GM21381 (cell line): ENCODE results near the gene SCYL1.
"Not testable (repeated sequence)": the region's sequence is repeated elsewhere in the genome, so short reads cannot be mapped to it uniquely, and the experiment has no call there.

Experiments
- ATAC-seq: cut with Tn5 transposase; IDR thresholded peaks from one replicate; pipeline ENCODE4 v1.9.1; 2021; ENCODE audit warnings: mild to moderate bottlenecking, moderate library complexity; ENCODE audit not compliant: unreplicated experiment

Gene SCYL1

GRCh38 chr11:65504674-65505465 is 20.0 kb upstream of the SCYL1 start:
- ATAC-seq = no peak

- ATAC-seq = no peak
Measured at GRCh38 chr11:65505466-65506289, 19.2 kb upstream of the SCYL1 start.

- ATAC-seq = peak; percentile 9
Measured at GRCh38 chr11:65506290-65506771, 18.6 kb upstream of the SCYL1 start.

DNA sequence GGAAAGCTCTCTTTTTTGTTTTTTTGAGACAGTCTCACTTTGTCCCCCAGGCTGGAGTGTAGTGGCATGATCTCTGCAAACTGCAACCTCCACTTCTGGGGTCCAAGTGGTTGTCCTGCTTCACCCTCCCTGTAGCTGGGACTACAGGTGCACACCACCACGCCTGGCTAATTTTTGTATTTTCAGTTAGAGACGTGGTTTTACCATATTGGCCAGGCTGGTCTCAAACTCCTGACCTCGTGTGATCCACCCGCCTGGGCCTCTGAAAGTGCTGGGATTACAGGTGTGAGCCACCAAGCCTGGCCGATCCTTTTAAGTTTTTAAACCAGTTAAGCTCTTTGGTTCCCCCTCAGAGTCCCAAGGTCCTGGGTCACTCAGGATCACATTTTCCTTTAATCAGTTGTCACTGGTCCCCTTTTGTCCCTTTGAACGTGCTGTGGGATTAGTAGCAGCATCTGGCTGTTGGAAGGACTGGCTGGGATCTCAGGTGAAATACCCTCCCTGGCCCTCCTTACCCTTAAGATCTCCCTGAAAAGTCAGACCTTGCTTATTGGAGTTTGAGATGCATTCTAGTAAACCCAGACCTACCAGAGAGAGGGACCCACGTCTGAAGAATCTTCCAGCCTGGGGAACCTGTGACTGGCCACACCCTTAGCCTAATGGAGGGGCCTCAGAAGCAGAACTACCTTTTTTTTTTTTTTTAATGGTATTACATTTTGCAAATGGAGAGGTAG is 17.9 kb upstream of the SCYL1 start:
- ATAC-seq = peak; percentile 32

DNA sequence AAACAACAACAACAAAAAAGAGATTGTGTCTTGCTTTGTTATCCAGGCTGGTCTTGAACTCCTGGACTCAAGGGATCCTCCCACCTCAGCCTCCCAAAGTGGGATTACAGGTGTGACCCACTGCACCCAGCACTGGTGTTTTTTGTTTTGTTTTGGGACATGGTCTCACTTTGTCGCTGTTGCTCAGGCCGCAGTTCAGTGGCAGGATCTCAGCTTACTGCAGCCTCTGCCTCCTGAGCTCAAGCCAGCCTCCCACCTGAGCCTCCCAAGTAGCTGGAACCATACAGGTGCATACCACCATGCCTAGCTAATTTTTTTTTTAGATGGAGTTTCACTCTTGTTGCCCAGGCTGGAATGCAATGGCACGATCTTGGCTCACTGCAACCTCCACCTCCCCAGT is 12.6 kb upstream of the SCYL1 start:
- ATAC-seq = not testable (repeated sequence)

GRCh38 chr11:65516135-65516968 is 8.5 kb upstream of the SCYL1 start:
- ATAC-seq = no peak

DNA sequence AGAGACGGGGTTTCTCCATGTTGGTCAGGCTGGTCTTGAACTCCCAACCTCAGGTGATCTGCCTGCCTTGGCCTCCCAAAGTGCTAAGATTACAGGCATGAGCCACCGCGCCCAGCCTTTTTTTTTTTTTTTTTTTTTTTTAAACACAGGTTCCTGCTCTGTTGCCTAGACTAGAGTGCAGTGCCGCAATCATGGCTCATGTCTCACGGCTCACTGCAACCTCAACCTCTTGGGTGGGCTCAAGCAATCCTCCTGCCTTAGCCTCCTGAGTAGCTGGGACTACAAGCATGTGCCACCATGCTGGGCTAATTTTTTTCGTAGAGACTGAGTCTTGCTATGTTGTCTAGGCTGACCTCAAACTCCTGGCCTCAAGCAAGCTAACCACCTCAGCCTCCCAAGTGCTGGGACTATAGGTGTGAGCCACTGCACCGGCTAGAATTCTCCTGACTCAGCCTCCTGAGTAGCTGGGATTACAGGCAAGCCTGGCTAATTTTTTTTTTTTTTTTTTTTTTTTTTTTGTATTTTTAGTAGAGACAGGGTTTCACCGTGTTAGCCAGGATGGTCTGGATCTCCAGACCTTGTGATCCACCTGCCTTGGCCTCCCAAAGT is 5.8 kb upstream of the SCYL1 start:
- not testable (repeated sequence) for ATAC-seq

DNA sequence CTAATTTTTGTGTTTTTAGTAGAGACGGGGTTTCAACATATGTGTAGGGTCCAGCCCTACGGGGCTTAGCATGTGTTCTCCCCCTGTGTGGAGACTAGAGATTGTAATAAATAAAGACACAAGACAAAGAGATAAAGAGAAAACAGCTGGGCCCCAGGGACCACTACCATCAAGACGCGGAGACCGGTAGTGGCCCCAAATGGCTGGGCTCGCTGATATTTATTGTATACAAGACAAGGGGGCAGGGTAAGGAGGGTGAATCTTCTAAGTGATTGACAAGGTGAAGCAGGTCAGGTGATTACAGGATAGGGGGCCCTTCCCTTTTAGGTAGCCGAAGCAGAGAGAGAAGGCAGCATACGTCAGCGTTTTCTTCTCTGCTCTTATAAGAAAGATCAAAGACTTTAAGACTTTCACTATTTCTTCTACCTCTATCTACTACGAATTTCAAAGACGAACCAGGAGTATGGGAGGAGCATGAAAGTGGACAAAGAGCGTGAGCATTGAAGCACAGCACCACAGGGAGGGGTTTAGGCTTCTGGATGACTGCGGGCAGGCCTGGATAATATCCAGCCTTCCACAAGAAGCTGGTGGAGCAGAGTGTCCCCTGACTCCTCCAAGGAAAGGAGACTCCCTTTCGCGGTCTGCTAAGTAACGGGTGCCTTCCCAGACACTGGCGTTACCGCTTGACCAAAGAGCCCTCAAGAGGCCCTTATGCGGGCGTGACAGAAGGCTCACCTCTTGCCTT is 2.9 kb upstream of the SCYL1 start:
- ATAC-seq = not testable (repeated sequence)

GRCh38 chr11:65522718-65523630 is 1.9 kb upstream of the SCYL1 start:
- ATAC-seq = not testable (repeated sequence)

GRCh38 chr11:65523631-65523968 is 1.3 kb upstream of the SCYL1 start:
- not testable (repeated sequence) for ATAC-seq

- ATAC-seq = no peak
Measured at GRCh38 chr11:65524014-65524740, 706 bp upstream of the SCYL1 start.

DNA sequence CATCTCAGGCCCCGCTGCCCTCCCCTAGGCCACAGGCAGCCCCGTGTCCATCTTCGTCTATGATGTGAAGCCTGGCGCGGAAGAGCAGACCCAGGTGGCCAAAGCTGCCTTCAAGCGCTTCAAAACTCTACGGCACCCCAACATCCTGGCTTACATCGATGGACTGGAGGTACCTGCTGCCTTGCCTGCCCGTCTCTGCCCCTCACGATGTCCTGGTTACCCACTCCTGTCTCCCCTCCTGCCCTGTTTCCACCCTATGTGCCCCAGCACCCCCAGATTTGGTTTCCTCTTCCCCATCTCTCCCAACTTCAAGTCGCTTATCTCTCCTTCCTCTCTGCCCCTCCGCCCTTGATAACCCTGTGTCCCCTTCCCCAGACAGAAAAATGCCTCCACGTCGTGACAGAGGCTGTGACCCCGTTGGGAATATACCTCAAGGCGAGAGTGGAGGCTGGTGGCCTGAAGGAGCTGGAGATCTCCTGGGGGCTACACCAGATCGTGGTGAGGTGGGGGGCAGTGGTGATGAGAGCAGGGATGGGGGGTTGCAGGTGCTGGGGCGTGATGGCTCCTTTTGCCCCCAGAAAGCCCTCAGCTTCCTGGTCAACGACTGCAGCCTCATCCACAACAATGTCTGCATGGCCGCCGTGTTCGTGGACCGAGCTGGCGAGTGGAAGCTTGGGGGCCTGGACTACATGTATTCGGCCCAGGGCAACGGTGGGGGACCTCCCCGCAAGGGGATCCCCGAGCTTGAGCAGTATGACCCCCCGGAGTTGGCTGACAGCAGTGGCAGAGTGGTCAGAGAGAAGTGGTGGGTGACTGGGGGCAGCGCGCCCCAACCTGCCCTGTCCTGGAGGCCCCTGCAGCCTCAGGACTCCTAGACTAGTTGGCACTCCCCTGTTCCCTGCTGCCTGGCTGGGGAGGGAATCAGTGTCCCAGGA is 930 bp downstream of the SCYL1 start:
- ATAC-seq = no peak

GRCh38 chr11:65526744-65527143 is 1.9 kb downstream of the SCYL1 start:
- ATAC-seq = no peak

DNA sequence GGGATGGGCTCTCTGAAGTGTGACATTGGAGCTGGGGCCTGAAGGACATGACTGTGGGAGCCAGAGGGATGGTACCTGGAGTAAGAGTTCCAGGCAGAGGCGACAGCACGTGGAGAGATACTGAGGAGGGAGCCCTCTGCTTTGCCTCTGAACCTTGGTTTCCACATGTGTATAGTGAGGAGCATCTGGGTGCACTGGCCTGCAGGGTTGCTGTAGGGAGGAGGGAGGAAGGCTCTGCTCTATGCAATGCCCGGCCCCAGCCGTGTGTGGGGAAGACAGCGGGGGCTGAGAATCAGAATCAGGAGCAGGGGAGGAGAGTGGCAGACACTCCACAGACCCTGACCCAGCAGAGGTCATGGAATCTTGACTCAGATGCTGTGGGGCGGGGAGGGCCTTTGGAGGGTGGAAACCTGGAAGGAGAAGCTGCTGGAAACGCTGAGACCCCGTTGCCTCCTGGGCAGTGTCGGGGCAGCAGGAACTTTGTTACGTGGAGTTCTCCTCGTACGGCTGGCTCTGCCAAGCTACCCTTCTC is 4.0 kb downstream of the SCYL1 start:
- ATAC-seq = no peak

GRCh38 chr11:65529475-65530156 is 4.7 kb downstream of the SCYL1 start:
- no peak for ATAC-seq

DNA sequence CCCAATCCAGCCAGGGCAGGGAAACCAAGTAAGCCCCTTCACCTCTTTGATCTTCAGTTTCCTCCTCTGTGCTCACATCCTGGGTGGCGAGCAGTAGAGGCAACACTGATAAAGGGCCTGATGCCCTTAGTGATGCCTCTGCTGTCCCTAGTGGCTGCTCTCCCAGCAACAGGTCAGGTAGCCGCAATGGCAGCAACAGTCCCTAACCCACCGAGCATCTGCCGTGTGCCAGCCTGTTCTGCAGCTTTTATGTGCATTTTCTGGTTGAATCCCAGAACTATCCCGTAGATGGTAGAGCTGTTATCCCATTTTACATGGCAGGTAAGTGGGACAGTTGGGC is 5.2 kb downstream of the SCYL1 start:
- ATAC-seq = no peak
